ENCODE measurements around the gene CERT1.

The CERT1 gene

DNA sequence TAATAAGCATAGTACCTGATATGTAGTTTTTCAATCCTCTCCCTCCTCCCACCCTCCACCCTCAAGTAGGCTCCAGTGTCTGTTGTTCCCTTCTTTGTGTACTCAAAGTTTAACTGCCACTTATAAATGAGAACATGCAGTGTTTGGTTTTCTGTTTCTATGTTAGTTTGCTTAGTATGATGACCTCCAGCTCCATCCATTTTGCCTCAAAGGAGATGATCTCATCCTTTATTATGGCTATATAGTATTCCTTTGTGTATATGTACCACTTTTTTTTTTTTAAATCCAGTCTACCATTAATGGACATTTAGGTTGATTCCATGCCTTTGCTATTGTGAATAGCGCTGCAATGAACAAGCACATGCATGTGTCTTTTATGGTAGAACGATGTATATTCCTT, 20.8 kb upstream of the CERT1 start:
- ATAC-seq (ENCODE audit: insufficient read depth, low read depth) (no peak), DNase-seq (no peak)
- Histone ChIP-seq H3K9ac (ENCODE audit: low read depth, low read length) (no peak overlapping the region), H3K79me2 (ENCODE audit: insufficient read depth, low read length) (peaks cover 94% of the 10 kb centered on the region), H4K20me1 (ENCODE audit: insufficient read depth, low read length) (peaks cover 30% of the 10 kb centered on the region), H3K36me3 (ENCODE audit: insufficient read depth, low read length) (peaks cover 6% of the 10 kb centered on the region), H3K9me3 (ENCODE audit: insufficient read depth, low read length, severe bottlenecking) (no peaks in the 10 kb centered on the region), H3K4me1 (ENCODE audit: insufficient read depth, low read length) (peaks cover 11% of the 10 kb centered on the region; the same call in 1 of the 2 replicates), H3K27me3 (ENCODE audit: insufficient read depth, low read length, poor library complexity) (no peaks in the 10 kb centered on the region), H3K27ac (ENCODE audit: low read length) (no peak overlapping the region), H2AFZ (ENCODE audit: low read depth, low read length) (no peak overlapping the region), H3K4me2 (ENCODE audit: insufficient read depth, low read length) (no peak overlapping the region), H3K4me3 (ENCODE audit: low read depth in 1 of 2, low read length in 2 of 2) (no peak overlapping the region)
- TF ChIP-seq, protein P1, sequence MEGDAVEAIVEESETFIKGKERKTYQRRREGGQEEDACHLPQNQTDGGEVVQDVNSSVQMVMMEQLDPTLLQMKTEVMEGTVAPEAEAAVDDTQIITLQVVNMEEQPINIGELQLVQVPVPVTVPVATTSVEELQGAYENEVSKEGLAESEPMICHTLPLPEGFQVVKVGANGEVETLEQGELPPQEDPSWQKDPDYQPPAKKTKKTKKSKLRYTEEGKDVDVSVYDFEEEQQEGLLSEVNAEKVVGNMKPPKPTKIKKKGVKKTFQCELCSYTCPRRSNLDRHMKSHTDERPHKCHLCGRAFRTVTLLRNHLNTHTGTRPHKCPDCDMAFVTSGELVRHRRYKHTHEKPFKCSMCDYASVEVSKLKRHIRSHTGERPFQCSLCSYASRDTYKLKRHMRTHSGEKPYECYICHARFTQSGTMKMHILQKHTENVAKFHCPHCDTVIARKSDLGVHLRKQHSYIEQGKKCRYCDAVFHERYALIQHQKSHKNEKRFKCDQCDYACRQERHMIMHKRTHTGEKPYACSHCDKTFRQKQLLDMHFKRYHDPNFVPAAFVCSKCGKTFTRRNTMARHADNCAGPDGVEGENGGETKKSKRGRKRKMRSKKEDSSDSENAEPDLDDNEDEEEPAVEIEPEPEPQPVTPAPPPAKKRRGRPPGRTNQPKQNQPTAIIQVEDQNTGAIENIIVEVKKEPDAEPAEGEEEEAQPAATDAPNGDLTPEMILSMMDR (IDR thresholded peaks at IDR 0.05; ENCODE audit: borderline replicate concordance, extremely low read depth, low read length, poor library complexity, severe bottlenecking), result no peak
- TF ChIP-seq EZH2 (IDR thresholded peaks at IDR 0.05; ENCODE audit: borderline replicate concordance, low read depth, low read length, severe bottlenecking), result no peak

DNA sequence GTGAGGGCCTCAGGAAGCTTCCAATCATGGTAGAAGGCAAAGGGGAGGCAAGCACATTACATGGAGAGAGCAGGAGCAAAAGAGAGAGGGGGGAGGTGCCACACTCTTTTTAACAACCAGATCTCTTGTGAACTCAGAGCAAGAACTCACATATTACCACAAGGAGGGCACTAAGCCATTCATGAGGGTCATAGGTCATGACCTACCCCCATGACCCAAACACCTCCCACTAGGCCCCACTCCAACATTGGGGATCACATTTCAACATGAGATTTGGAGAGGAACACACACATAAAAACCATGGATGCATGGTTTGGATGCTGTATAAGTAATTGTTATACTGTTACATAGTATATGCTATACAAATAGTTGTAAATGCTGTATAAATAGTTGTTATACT, 17.8 kb upstream of the CERT1 start:
- ATAC-seq (ENCODE audit: insufficient read depth, low read depth) (no peak), DNase-seq (no peak)
- H3K9me3 ChIP-seq (ENCODE audit: insufficient read depth, low read length, severe bottlenecking), result no peaks in the 10 kb centered on the region
- H3K4me2 ChIP-seq (ENCODE audit: insufficient read depth, low read length), result no peak overlapping the region
- peaks cover 9% of the 10 kb centered on the region; the same call in 1 of the 2 replicates for H4K20me1 ChIP-seq (ENCODE audit: insufficient read depth, low read length)
- no peak overlapping the region for H3K27ac ChIP-seq (ENCODE audit: low read length)
- no peaks in the 10 kb centered on the region for H3K27me3 ChIP-seq (ENCODE audit: insufficient read depth, low read length, poor library complexity)
- peaks cover 2% of the 10 kb centered on the region for H3K36me3 ChIP-seq (ENCODE audit: insufficient read depth, low read length)
- TF ChIP-seq, protein P1 (IDR thresholded peaks at IDR 0.05; ENCODE audit: borderline replicate concordance, extremely low read depth, low read length, poor library complexity, severe bottlenecking), result no peak
- H3K4me1 ChIP-seq (ENCODE audit: insufficient read depth, low read length), result no peaks in the 10 kb centered on the region
- peaks cover 94% of the 10 kb centered on the region for H3K79me2 ChIP-seq (ENCODE audit: insufficient read depth, low read length)
- H3K4me3 ChIP-seq (ENCODE audit: low read depth in 1 of 2, low read length in 2 of 2), result no peak overlapping the region
- H3K9ac ChIP-seq (ENCODE audit: low read depth, low read length), result no peak overlapping the region
- H2AFZ ChIP-seq (ENCODE audit: low read depth, low read length), result no peak overlapping the region

DNA sequence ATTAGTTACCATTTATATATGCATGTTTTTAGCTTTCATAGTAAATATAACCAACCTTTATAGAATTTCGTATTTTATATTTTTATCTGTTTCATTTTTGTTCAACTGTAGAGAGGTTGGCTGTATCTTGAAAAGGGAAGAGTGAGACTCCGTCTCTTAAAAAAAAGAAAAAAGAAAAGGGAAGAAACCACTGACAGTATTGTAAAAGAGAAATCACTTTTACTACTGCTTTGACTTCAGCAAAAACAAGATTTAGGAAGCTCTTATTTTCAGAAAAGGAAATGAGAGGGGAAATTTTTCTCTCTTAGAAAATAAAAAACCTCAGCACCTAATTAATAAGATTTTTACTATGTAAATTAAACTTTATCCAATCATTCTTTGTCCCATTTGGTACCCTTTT, 14.6 kb upstream of the CERT1 start:
- TF ChIP-seq, protein P1 (IDR thresholded peaks at IDR 0.05; ENCODE audit: borderline replicate concordance, extremely low read depth, low read length, poor library complexity, severe bottlenecking), result no peak
- no peak for TF ChIP-seq EZH2 (IDR thresholded peaks at IDR 0.05; ENCODE audit: borderline replicate concordance, low read depth, low read length, severe bottlenecking)
- no peak overlapping the region for H3K27ac ChIP-seq (ENCODE audit: low read length)
- H3K9ac ChIP-seq (ENCODE audit: low read depth, low read length), result no peak overlapping the region
- no peaks in the 10 kb centered on the region for H3K27me3 ChIP-seq (ENCODE audit: insufficient read depth, low read length, poor library complexity)
- no peak overlapping the region for H3K4me2 ChIP-seq (ENCODE audit: insufficient read depth, low read length)
- ATAC-seq (ENCODE audit: insufficient read depth, low read depth) (no peak), DNase-seq (no peak)
- no peak overlapping the region for H3K4me3 ChIP-seq (ENCODE audit: low read depth in 1 of 2, low read length in 2 of 2)
- H3K79me2 ChIP-seq (ENCODE audit: insufficient read depth, low read length), result peaks cover 94% of the 10 kb centered on the region
- H3K9me3 ChIP-seq (ENCODE audit: insufficient read depth, low read length, severe bottlenecking), result peaks cover 7% of the 10 kb centered on the region
- no peaks in the 10 kb centered on the region for H3K36me3 ChIP-seq (ENCODE audit: insufficient read depth, low read length)
- H2AFZ ChIP-seq (ENCODE audit: low read depth, low read length), result no peak overlapping the region
- H4K20me1 ChIP-seq (ENCODE audit: insufficient read depth, low read length), result peaks cover 13% of the 10 kb centered on the region; the same call in 1 of the 2 replicates
- H3K4me1 ChIP-seq (ENCODE audit: insufficient read depth, low read length), result no peaks in the 10 kb centered on the region

DNA sequence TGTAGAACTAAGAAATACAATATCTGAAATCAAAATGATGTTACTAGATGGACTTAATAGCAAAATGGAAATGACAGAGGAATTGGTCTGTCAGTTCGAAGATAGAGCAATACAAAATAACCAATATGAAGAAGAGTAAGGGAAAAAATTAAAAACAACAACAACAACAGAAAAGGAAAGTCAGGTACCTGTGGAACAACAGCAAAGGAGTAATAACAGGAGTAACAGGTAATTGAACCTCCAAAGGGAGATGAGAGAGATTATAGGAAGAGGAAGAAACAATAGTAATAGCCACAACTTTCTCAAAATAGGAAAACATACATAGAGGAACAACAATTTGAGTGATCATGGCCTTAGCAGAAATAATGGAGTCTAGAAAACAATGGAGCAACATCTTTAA, 13.9 kb upstream of the CERT1 start:
- Histone ChIP-seq H4K20me1 (ENCODE audit: insufficient read depth, low read length) (peaks cover 13% of the 10 kb centered on the region; the same call in 1 of the 2 replicates), H3K4me2 (ENCODE audit: insufficient read depth, low read length) (no peak overlapping the region), H3K36me3 (ENCODE audit: insufficient read depth, low read length) (no peaks in the 10 kb centered on the region), H2AFZ (ENCODE audit: low read depth, low read length) (no peak overlapping the region), H3K4me3 (ENCODE audit: low read depth in 1 of 2, low read length in 2 of 2) (no peak overlapping the region), H3K79me2 (ENCODE audit: insufficient read depth, low read length) (peaks cover 96% of the 10 kb centered on the region), H3K9me3 (ENCODE audit: insufficient read depth, low read length, severe bottlenecking) (peaks cover 14% of the 10 kb centered on the region), H3K4me1 (ENCODE audit: insufficient read depth, low read length) (no peaks in the 10 kb centered on the region), H3K9ac (ENCODE audit: low read depth, low read length) (no peak overlapping the region), H3K27me3 (ENCODE audit: insufficient read depth, low read length, poor library complexity) (no peaks in the 10 kb centered on the region), H3K27ac (ENCODE audit: low read length) (no peak overlapping the region)
- no peak for DNase-seq
- TF ChIP-seq, protein P1 (IDR thresholded peaks at IDR 0.05; ENCODE audit: borderline replicate concordance, extremely low read depth, low read length, poor library complexity, severe bottlenecking), result no peak
- no peak for TF ChIP-seq EZH2 (IDR thresholded peaks at IDR 0.05; ENCODE audit: borderline replicate concordance, low read depth, low read length, severe bottlenecking)
- ATAC-seq (ENCODE audit: insufficient read depth, low read depth), result no peak

Data from DND-41 (cell line).